ENCODE data around the gene SOX13. TPM values are rescaled to one million over a fixed set of nuclear protein-coding genes. Genes with fewer than 3 reads are reported as not detected.

SOX13 gene
- total RNA-seq, 1 experiment from 2014 or later = 53.0 TPM

DNA sequence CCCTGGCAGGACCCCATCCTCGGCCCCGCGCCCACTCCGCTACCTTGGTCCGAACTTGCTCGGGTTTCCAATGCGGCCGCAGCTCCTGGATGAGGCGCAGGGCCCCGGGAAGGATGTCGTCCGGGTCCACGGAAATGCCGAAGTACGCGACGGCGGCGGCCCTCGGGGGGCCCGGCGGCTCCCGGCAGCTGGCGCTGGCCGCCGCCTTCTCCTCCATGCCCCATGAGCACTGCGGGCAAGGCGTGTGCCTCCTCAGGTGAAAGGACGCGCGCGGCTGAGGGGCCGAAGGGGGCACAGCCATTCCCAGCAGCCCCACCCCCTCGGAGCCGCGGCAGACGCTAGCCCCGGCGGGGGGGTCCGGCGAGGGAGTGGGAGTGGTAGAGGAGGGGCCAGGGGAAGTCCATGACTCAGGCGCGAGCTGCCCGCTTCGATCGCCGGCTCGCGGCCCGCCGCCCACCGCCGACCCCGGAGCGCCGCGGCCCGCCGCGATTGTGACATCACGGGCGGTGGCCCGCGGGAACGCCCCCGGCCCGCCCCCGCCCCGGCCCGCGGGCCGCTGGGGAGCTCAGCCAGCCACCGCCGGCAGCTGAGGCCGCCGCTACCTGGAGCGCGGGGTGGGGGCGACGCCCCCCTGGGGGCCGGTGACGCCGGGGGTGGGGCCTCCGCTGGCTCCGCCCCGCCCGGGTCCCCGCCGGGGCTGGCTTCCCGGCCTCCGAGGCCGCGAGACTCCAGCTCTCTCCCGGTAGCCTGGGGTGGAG lies 78.8 kb downstream of the SOX13 start, which contains the start of gene ETNK2:
Gene ETNK2, minus strand, starts transcription at position 493 of the 758 bp plus-strand sequence. Its CDS starts 192 bp downstream, at position 301.
- in situ Hi-C loops (cut with HindIII; ENCODE audit: low pct_unique_long_range_greater_than_20kb, low sequenced_read_pairs) (no loop called here), intact Hi-C loops (cut with micrococcal nuclease; ENCODE audit: unreplicated experiment) (no loop called here)
- Histone ChIP-seq H3K4me3 (ENCODE audit: low read depth in 2 of 2, low read length in 2 of 2) (peak within 1 kb of the TSS; percentile 58 to 63), H3K9me3 (ENCODE audit: control insufficient read depth, insufficient read depth, low read depth, low read length) (no peaks in the 10 kb centered on the region), H3K27me3 (ENCODE audit: control insufficient read depth, insufficient read depth, low read length) (no peaks in the 10 kb centered on the region; the same call in 1 of the 2 replicates), H3K27ac (ENCODE audit: low read length) (no peak within 1 kb of the TSS), H3K4me1 (ENCODE audit: control insufficient read depth, insufficient read depth, low read length) (no peaks in the 10 kb centered on the region), H3K36me3 (ENCODE audit: control insufficient read depth, insufficient read depth, low read length) (no peaks in the 10 kb centered on the region)
- ChIA-PET POLR2A (interaction anchor here (0.5 kb wide), 1 partner anchor 1246 kb away, joined by 3 read pairs; no protein-coding TSS in a partner anchor), CTCF (interaction anchor here (0.8 to 1.0 kb wide), 2 partner anchors 11 to 16 kb away, joined by 3 to 4 read pairs; no protein-coding TSS in a partner anchor)
- BruUV-seq (replicated peaks) = no TSS peak
- DNase-seq (ENCODE audit: low read depth, low spot score) (no peak), ATAC-seq (peak; percentile 76)
- TF ChIP-seq, protein P1, sequence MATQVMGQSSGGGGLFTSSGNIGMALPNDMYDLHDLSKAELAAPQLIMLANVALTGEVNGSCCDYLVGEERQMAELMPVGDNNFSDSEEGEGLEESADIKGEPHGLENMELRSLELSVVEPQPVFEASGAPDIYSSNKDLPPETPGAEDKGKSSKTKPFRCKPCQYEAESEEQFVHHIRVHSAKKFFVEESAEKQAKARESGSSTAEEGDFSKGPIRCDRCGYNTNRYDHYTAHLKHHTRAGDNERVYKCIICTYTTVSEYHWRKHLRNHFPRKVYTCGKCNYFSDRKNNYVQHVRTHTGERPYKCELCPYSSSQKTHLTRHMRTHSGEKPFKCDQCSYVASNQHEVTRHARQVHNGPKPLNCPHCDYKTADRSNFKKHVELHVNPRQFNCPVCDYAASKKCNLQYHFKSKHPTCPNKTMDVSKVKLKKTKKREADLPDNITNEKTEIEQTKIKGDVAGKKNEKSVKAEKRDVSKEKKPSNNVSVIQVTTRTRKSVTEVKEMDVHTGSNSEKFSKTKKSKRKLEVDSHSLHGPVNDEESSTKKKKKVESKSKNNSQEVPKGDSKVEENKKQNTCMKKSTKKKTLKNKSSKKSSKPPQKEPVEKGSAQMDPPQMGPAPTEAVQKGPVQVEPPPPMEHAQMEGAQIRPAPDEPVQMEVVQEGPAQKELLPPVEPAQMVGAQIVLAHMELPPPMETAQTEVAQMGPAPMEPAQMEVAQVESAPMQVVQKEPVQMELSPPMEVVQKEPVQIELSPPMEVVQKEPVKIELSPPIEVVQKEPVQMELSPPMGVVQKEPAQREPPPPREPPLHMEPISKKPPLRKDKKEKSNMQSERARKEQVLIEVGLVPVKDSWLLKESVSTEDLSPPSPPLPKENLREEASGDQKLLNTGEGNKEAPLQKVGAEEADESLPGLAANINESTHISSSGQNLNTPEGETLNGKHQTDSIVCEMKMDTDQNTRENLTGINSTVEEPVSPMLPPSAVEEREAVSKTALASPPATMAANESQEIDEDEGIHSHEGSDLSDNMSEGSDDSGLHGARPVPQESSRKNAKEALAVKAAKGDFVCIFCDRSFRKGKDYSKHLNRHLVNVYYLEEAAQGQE (IDR thresholded peaks at IDR 0.05; ENCODE audit: insufficient read depth in 1 of 2, low read depth in 2 of 2, low read length in 1 of 2) = no peak
- TF ChIP-seq, protein P2, sequence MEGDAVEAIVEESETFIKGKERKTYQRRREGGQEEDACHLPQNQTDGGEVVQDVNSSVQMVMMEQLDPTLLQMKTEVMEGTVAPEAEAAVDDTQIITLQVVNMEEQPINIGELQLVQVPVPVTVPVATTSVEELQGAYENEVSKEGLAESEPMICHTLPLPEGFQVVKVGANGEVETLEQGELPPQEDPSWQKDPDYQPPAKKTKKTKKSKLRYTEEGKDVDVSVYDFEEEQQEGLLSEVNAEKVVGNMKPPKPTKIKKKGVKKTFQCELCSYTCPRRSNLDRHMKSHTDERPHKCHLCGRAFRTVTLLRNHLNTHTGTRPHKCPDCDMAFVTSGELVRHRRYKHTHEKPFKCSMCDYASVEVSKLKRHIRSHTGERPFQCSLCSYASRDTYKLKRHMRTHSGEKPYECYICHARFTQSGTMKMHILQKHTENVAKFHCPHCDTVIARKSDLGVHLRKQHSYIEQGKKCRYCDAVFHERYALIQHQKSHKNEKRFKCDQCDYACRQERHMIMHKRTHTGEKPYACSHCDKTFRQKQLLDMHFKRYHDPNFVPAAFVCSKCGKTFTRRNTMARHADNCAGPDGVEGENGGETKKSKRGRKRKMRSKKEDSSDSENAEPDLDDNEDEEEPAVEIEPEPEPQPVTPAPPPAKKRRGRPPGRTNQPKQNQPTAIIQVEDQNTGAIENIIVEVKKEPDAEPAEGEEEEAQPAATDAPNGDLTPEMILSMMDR (IDR thresholded peaks at IDR 0.05) = no peak
- TF ChIP-seq SIN3A (IDR thresholded peaks at IDR 0.05; ENCODE audit: borderline replicate concordance, insufficient read depth, low read depth, low read length) (no peak), TCF7L2 (IDR thresholded peaks at IDR 0.05; ENCODE audit: low read depth, low read length) (no peak), POLR2AphosphoS5 (IDR thresholded peaks at IDR 0.05; ENCODE audit: low read depth, low read length) (no peak)

DNA sequence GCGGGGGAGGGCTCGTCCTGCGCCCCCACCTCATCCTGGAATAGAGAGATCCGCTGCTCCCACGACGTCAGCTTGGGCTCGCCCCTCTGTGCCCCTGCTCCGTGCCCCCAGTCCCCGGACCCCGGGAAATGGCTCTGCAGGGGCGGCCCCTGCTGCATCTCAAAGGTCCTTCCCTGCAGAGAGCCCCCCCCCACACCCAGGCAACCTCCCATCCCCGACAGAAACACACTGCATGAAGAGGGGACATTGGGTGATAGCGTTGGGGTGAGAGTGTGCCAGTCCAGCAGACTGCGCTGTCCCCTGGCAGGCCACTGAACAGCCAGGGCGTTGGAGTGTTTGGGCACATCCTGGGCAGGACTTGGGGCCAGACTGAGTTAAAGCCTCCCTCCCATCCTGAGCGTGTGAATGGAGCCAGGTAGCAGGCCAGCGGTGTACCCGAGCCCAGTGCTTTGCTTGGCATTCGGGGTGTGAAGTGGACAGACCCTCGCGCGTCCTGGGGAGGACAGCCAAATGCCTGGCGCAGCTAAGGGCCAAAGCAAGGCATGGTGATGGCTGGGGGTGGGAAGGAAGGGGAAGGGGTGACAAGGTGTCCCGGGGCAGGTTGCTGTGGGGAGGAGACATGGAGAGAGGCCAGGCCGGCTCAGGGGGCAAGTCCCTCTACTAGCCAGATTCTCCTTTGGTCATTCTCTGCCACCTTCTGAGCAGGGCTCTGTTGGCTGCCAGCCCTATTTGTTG lies 79.6 kb downstream of the SOX13 start:
- intact Hi-C loops (cut with micrococcal nuclease; ENCODE audit: unreplicated experiment) = no loop called here
- H3K4me3 ChIP-seq (ENCODE audit: low read depth in 2 of 2, low read length in 2 of 2) = peak overlapping the region; percentile 45 to 63
- TF ChIP-seq, protein P1 (IDR thresholded peaks at IDR 0.05; ENCODE audit: insufficient read depth in 1 of 2, low read depth in 2 of 2, low read length in 1 of 2) = no peak
- no peak for TF ChIP-seq SIN3A (IDR thresholded peaks at IDR 0.05; ENCODE audit: borderline replicate concordance, insufficient read depth, low read depth, low read length)
- no peak for TF ChIP-seq TCF7L2 (IDR thresholded peaks at IDR 0.05; ENCODE audit: low read depth, low read length)
- TF ChIP-seq, protein P2 (IDR thresholded peaks at IDR 0.05) = no peak
- no peak for TF ChIP-seq POLR2AphosphoS5 (IDR thresholded peaks at IDR 0.05; ENCODE audit: low read depth, low read length)
- H3K4me1 ChIP-seq (ENCODE audit: control insufficient read depth, insufficient read depth, low read length) = no peaks in the 10 kb centered on the region
- no TSS peak for BruUV-seq (replicated peaks)
- H3K9me3 ChIP-seq (ENCODE audit: control insufficient read depth, insufficient read depth, low read depth, low read length) = no peaks in the 10 kb centered on the region
- no peak for DNase-seq (ENCODE audit: low read depth, low spot score)
- CTCF ChIA-PET = interaction anchor here (1.0 kb wide), 1 partner anchor 11 kb away, joined by 3 read pairs; no protein-coding TSS in a partner anchor
- no peaks in the 10 kb centered on the region for H3K36me3 ChIP-seq (ENCODE audit: control insufficient read depth, insufficient read depth, low read length)
- POLR2A ChIA-PET = interaction anchor here (0.5 kb wide), 1 partner anchor 1245 kb away, joined by 3 read pairs; no protein-coding TSS in a partner anchor
- in situ Hi-C loops (cut with HindIII; ENCODE audit: low pct_unique_long_range_greater_than_20kb, low sequenced_read_pairs) = no loop called here
- H3K27me3 ChIP-seq (ENCODE audit: control insufficient read depth, insufficient read depth, low read length) = no peaks in the 10 kb centered on the region; the same call in 1 of the 2 replicates
- H3K27ac ChIP-seq (ENCODE audit: low read length) = no peak overlapping the region
- ATAC-seq = peak; percentile 41; the same call in 1 of the 2 replicates

Data from Panc1 (cell line).